NCI-H82 treated with DMSO at 0.1 percent for 48 hours (cell line): ENCODE data around the gene UBAC2.
"Not testable (repeated sequence)": the region's sequence is repeated elsewhere in the genome, so short reads cannot be mapped to it uniquely, and the experiment has no call there.

Experiments used
- DNase-seq: peaks from one replicate; lab custom pipeline; 2025; ENCODE audit not compliant: unreplicated experiment; lab: John Stamatoyannopoulos, UW

The UBAC2 gene

DNA sequence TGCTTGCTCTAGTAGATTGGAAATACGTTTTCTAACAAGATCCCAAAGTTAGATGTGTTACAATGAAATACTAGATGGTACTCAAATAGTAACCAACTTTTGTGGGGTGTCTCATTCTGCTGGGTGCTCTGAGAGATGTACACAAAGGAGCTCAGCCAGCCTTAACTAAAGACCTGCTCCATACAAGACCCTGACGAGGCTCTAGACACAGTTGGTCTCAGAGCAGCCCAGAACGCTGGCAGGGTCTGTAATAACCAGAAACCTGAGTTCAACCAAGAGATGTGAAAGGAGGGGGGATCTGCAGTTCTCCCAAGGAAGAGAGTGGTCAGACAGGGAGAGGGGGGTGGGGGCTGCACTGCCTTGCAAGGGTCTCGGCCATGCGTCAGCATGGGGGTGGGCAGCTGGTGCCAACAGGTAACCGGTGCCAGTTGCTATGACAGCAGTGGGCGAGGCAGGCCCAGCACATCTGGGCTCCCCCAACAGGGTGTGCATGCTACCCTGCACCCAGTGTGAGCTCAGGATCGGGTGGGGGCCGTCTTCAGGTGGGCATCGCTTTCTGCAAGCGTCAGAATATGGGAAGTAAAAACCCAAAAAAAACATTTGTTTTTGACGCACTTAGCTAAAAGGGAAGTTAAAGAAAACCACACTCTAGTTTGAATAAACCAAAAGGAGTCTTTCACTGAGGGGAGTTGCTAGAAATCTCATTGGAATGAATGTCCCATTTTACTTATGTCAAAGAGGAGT, 174.5 kb downstream of the UBAC2 start:
- DNase-seq: no peak

DNA sequence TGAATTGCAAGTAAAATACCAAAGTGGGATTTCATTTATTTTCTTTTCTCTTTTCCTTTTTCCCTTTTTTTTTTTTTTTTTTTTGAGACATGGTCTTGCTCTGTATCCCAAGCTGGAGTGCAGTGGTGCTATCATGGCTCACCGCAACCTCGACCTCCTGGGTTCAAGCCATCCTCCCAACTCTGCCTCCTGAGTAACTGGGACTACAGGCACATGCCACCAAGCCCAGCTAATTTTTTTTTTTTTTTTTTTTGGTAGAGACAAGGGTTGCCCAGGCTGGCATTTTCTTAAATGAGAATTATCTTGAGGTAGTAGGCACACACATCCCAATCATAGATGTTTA, 175.1 kb downstream of the UBAC2 start:
- no peak for DNase-seq

DNA sequence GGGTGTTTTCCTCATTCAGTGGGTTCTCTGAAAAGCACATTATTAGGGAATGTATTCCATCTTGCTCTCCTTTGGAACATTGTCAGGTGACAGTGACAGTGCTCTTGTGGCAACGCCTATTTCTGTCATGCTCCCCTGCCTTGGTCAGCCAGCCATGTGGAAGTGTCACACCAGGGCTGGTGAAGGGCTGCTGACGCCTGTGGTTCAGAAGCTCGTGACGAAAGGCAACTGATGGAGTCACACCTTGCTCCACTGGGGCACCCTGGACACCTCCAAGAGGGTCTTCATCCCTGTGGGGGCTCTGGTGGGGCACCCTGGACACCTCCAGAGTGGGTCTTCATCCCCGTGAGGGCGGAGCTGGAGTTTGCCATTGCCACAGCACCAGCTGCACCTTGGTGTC, 175.5 kb downstream of the UBAC2 start:
- no peak for DNase-seq

DNA sequence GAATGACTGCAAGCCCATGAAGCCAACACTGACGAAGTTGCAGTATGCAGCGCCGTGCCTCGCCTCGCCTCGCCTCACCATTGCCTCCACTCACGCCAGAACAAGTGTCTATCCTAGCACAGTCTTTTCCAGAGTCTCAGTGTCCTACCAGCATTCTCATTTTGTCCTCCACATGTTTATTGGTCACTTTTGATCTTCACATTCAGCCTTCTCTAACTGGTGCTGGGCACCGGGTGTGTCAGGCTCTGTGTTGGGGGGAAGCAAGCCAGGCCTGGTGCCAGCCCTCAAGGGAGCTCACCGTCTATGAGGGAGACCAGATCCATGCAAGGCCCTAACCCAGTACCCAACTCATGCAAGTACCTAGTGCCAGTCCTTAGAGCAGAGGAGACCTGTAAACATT, 176.3 kb downstream of the UBAC2 start:
- no peak for DNase-seq

DNA sequence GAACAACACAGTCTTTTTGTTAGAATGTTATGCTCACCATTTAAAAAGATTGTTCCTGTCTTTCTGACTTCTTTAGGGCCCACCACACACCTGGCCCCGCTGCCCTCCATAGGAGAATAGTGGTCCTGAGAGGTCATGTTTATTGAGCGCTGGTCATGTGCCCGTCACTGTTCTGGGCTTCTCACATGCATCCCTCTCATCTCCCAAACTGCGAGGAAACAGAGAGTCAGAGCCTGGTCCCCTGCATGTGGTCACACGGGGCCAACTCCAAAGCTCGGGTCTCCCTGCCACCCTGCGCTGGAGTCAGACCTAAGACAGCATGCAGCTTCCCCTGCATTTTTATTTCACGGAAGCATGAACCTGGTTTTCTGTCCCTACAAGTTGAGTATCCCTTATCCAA, 177.0 kb downstream of the UBAC2 start:
- no peak for DNase-seq

DNA sequence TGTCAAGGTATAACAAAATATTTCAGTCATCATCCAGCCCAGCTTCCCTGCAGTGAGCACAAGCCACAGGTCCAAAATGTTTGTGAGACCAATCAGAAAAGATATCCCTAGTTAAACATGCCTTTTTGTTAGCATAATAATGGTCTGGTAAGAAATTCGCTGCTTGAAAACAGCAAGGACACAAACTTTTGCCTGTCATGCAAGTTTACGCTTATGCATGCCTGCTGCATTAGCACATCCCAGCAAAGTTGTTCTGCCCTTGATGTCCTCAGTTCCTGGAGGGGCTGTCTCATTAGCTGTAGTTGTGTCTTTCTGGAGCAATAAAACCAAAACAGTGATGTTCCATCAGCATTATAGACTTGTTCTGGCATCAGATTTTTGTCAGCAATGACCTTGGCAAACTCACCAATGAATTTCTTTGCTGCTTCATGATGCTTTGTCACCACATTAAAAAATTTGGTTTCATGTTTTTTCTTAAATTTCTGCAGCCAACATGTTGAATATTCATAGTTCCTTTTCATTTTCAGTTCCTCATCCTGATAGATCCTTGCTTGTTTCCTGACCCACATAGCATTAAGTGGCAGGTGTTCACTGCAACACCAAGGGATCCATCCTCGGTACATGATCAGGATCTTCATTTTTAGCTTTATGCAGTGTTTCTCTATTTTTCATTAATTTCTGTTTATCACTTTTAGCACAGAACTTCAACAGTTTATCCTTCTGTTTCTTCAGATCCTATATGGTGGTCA, 178.5 kb downstream of the UBAC2 start:
- DNase-seq: no peak

DNA sequence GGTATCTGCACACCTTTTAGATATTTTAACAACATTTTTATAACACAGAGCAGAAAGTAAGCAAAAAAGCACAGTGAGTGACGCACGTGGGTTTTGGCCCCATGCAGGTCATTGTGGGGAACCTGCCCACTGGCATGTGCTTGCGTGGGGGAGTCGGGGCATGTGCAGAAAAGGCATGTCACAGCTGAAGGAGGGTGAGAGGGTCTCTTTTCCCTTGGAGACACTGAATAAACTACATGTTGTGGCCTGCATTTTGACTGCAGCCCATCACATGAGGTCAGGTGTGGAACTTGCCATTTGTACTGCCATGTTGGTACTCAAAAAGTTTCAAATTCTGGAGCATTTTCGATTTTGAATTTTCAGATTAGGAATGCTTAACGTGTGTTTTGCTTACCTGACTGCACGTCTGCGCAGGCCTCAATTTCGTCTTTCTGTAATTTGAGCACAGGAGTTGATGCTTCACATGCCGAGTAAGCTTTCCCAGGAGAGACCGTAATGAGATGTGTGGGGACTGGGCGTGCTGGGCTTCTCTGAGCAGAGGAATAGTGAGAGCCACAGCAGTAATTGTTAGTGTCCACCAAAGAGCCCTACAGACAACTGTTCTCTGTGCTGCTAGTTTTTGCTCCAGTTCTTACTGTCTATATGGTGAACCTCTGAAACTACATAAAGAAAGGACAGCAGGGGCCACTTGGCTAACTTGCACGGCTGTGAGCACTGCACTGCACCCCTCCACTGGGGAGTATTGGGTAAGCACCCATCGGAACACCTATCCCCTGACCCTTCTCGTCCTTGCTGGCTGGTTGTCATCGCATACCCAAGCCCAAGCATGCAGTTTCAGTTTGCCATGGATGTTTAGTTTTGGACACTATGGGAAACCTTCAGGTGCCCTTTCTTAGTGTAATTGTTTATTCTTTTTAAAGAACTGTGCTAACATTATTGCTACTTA, 179.5 kb downstream of the UBAC2 start:
- no peak for DNase-seq

DNA sequence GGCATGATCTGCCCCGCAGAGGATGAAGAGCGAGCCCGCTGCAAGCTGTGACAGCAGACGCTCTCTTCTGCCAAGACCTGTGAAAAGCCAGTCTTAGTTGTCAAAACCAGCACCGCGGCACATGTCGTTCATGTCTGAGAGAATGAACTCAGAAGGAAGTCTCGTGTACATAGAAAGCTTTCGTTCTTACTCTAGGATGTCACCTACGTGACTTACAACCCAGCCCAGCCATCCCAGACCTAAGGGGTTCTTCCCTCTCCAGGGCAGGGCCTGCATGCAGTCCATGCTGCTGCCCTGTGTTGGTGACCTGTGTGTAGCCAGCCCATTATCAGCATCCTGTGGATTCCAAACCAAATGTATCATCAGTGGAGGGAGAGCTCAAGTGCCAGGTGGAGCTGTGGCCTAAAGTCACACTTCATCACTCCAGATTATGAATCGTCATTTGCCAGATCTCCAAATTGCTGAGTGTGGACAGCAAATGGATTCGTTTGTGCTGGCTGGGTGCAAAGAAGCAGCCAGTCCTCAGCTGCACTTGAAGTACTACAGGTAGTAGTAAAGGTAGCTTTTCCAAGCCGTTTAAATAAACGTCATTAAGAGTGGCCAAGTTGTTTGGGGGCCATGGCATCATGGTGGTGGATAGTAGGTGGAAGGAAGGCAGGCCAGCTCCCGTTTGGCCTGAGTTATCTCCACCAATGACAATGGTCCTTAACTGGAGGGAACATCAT, 180.4 kb downstream of the UBAC2 start:
- no peak for DNase-seq

DNA sequence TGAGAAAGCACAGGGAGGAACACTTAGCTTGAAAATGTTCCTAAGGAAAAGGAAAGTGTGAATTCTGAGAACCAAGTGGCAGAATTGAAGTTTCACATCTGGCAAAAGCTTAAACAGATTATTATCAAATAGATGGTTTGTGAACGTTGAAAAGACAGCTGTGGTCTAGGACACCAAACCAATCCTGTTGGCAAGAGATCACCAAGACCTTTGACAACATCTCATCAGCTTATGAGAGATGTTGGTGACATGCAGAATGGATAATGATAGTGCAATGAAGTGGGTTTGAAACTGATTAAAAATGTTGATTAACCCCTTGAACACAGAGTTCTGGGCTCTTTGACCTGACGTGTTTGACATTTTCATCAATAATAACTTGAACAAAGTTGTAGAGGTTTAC, 181.1 kb downstream of the UBAC2 start:
- DNase-seq: no peak

DNA sequence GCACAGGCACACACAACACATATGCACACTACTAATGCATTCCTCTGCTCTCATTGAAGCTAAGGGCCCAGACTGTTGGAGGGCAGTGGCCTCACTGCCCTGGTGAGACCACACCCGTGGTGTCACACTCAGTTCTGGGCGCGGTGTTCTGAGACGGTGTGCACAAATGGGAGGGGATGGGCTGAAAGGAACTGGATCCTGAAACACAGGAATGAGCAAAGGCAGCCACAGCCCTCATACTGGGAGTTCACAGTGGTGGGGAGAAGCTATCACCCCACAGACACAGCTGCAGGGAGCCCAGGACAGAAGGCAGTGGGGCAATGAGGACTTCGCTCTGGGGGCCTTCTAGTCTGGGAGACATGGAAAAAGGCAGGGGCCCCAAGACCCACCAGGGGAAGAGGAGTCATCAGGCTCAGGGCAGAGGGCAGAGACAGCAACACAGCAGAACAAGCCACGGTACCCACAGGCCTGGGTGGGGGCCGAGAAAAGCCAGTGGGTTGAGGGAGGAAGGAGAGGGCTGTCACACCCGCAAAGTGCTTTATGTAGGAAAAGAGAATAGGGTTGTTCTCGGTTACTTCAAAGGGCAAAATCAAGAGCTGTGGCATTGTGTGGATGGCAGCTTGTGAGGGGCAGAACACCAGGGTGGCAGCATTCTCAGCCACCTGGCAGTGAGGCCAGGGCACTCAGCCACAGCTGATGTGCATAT, 181.9 kb downstream of the UBAC2 start:
- no peak for DNase-seq

DNA sequence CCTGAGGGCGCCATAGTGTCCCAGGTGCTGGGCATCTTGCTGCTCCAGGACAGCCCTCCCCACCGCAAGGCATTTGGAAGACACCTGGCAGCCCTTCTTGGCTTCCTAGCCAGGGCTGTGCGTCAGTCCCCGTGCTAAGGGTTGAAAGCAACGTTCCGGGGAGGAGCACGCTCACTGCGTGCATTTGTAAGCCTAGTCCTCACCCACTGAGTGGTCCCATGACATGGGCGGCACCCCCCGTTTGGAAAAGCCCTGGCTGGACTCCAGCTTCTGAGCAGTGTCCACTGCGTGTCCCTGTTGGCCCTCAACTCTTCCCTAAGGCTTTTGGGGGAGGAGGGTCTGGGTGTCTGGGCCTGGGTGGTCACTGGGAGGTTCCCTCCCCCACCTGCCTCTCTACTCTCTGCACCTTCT, 182.9 kb downstream of the UBAC2 start:
- no peak for DNase-seq

DNA sequence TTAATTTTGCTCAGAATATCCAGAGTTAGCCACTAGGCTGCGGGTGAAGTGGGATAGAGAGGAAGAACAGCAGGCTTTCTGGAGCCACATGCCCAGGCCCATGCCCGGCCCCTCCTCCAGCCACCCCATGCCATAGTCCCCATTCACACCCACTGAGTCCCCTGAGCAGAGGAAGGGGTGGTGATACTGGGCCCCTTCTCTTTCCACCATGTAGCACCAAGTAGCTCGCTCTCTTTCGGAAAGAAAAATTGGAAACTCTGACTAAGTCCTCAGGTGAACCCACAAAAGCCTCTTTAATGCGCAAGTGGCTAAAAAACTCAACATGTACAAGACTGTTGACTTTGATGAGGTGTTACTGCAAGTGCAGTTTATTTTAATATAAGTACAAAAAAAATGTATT, 183.3 kb downstream of the UBAC2 start:
- no peak for DNase-seq

DNA sequence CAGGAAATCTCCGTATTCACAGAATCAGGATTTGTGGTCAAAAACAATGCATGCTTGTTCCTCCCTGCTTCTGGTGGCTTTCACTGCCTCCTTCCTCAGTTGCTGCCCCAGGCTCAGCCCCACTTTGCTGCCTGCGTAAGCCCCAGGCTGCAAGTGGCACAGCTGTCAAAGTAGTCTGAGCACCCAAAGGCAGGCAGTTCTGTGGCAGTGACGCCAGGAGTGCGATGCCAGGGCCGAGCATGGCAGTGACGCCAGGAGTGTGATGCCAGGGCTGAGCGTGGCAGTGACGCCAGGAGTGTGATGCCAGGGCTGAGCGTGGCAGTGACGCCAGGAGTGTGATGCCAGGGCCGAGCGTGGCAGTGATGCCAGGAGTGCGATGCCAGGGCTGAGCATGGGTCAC, 183.8 kb downstream of the UBAC2 start:
- DNase-seq: no peak

DNA sequence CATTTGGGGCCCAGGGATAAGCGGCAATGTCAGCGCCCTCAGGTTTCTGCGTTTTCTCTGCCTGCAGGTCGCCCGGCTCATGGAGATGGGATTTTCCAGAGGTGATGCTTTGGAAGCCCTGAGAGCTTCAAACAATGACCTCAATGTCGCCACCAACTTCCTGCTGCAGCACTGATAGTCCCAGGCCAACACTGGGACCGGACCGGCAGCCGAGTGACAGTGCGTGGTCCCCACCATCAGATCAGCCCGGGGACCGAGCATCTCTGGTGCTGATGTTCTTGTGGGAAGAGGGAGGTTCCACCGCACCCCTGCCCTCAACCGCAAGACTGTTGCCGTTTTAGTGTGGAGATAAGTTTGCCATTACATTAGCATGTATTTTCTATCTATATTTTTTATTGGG, 184.5 kb downstream of the UBAC2 start:
- no peak for DNase-seq

DNA sequence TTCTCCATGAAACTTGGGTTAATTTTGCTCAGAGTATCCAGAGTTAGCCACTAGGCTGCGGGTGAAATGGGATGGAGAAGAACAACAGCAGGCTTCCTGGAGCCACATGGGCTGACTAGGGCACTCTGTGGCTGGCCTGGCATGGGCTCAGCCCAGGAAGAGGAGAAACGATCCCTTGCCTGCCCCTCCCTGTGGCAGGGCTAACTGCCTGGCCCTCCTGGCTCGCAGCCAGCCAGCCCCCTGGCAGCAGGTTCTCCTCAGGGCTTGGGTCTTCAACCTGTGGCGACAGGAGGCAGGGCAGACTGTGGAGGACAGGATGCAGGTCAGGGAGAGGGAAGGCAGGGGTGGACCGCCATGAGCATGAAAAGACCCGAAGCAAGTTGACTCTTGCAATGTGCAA, 185.3 kb downstream of the UBAC2 start:
- no peak for DNase-seq

DNA sequence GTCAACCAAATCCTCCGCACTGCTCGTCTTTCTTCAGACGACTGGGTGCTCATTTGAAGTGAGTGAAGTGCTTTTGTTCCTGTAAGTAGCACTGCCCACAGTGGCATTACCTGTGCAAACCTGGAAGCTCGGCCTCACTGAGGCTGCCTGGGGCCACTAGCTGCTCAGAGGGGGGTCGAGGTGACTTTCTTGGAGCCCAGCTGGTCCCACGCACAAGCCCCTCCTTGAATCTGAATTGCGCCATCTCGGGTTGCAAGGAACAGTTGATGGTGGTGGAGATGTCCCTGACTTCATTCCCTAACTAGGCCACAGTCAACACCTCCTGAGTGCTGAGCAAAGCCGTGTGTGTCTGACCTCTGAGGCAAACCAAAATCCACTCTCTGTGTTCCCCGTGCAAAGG, 185.8 kb downstream of the UBAC2 start:
- no peak for DNase-seq

DNA sequence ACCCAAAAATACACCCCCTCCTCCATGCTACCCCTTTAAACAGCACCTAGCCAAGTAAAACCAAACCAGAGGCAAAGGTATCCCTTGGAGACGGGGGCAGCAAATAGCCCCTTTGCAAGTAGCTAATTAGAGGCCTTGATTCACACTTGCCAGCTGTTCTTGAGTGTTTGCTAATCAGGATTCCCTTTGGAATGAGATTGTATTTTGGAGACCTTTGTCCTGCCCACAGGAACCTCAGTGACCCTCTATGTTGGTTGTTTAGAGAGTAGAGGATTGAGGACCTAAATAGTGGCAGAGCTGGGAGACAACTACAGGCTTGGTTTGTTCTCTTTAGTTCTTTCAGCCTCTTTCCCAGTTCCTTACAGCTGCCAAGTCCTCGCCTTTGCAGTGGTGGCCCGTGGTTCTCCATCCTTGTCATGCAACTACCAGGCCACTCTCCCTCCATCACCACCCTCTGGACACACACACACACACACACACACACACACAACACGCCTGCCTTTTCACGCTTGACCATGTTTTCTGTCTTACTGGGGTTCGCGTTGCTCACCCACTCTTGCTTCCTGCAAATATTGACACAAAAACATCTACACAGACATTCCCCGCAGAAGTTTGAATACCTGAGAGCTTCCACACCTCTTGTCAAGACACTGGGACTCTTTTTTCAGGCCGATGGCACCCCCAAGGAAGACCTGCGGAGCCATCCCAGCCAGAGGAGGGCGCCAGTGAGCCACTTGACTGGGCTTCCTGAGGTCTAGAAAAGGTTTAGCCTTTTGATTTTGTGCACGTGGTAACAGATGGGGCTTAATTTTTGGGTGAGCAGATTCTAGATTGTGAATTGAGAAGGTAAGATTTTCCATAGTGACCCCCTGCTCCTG, 186.5 kb downstream of the UBAC2 start:
- DNase-seq: peak; percentile 21

DNA sequence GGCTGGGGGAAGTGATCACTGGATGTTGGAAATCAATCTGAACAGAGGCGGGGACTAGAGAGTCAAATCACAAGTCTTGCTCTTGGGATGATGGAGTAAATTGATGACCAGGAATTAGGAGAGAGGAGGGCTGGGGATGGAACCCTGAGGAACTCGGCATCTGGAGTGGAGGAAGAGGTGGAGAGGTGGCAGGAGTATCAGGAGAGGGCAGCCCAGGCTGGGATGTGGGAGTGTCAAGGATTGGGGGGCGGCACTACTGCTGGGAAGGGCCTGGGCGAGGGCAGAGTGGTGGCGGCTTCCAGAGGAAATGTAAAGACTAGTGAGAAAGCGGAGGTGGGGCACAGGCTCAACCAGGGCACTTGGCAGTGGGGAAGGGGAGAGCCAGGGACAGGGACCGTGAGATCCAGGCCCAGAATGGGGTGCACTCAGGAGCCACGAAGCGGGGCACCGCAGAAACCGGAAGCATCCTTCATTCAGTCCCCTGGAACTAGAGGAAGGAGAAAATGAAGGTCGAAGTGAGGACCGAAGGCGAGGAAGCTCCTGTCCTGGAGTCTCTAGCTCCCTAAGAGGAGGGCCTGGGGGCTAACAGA, 187.8 kb downstream of the UBAC2 start:
- DNase-seq: no peak

DNA sequence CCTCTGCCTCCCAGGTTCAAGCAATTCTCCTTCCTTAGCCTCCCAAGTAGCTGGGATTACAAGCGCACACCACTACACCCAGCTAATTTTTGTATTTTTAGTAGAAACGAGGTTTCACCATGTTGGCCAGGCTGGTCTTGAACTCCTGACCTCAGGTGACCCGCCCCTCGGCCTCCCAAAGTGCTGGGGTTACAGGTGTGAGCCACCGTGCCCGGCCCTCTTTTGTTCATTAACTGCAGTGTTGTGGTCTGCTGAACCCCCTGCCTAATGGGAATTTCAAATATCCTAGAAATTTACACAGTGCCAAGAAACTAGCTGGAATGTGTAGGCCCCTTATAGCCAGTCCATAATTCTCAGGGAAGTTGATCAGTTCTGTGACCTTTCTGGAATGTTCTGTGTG, 188.4 kb downstream of the UBAC2 start:
- not testable (repeated sequence) for DNase-seq
